Ecto neural progenitor cell (in vitro differentiated cells): Measurements from ENCODE around the gene NRP1.
"Not testable (repeated sequence)": the region's sequence is repeated elsewhere in the genome, so short reads cannot be mapped to it uniquely, and the experiment has no call there.

ENCODE experiments used
- DNase-seq: peaks from one replicate; pipeline ENCODE4 v3.0.0-alpha.2; 2018; ENCODE audit warnings: low spot score

The NRP1 gene

DNA sequence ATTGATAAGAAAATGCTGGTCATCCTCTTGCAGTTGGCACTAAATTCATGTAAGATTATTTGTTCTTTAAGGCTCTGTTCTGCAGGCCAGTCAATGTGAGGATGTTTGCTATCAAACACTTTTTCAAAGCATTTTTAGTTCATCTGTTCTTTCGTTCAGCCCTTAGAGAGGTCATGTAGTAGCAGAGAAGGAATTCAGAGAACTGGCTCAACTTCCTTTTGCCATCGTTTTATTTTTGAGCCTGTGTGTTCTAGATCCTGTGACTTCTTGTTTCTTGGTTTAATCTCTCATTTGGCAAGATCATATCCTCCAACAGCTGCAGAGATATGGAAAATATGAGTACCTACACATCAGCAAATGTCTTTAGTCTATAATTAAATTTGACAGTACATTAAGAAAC is 184.3 kb downstream of the NRP1 start:
- DNase-seq, result no peak

DNA sequence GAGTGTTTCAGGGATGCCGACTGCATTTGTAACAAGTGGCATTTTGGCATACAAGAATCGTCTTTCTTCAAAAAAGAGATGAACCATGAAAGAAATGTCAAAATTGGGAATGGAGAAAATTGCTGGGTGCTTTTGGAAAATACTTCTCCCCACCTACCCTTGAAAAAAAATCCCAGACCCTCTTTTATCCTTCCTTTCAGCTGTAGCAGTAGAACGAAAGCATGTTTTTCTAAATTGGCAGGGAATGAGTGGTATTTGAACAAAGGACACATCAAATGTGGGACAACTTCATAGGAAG is 187.5 kb downstream of the NRP1 start:
- no peak for DNase-seq

DNA sequence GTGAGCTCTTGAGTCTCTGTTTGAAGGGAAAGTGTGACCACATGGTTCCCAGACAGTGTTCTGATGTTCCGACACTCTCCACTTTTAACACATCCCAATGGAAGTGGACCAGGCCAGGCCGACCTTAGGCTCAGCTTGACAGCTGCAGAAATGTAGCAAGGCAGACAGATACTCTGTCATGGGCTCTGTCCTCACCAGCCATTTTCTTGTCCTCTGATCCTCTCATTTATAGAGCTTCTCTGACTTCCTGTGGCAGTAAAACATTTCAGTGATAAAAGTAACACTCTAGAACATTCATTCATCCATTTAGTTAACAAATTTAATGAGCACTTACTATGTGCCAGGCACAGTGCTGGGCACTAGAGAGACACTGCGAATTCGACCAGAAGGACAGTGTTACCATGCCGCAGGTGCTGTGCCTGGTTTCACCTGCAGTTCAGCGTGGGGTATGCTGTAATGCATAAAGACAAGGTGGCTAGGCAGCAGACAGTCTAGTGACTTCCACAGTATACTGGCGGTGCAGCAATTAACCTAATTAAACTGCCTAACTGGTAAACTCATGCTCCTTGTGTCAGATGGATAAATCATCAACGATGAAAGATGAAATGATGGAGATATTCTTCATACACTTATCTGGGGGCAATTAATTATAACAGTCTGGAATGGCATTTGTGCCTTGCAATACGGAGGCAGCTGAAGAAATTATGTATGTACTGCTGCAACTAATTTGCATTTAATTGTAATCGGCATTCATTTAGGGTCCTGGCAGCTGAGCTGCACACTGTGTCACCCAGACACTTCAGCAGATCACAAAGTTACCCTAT is 188.1 kb downstream of the NRP1 start:
- no peak for DNase-seq

DNA sequence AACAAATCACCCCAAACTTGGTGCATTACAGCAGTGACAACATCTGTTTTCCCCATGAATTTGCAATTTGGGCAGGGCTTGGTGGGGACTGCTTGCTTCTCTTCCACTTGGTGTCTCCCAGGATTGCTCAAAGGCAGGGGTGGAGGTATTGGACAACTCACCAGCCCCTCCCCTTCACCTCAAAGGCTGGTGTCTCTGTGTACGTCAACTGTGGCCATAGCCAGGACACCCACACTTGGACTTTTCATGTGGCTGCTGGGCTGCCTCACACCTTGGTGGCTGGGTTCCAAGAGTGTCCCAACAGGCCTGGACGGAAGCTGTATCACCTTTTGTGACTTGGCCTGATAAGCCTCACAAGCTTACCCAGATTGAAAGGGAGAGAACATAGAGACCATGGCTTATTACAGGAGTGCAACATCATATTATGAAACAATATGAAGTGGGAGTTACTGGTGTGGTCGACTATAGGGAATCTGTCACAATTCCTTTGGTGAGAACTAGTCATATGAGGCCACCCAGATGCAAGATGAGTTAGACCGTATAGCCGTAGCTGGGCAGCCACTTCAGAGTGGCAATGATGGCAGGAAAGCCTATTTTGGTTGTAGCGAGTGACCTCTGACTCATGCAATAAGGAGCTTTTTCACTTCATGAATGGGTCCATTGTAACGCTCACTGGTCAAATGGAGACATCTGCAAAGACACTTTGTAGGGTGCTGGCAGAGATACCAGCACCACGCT is 188.8 kb downstream of the NRP1 start:
- no peak for DNase-seq

DNA sequence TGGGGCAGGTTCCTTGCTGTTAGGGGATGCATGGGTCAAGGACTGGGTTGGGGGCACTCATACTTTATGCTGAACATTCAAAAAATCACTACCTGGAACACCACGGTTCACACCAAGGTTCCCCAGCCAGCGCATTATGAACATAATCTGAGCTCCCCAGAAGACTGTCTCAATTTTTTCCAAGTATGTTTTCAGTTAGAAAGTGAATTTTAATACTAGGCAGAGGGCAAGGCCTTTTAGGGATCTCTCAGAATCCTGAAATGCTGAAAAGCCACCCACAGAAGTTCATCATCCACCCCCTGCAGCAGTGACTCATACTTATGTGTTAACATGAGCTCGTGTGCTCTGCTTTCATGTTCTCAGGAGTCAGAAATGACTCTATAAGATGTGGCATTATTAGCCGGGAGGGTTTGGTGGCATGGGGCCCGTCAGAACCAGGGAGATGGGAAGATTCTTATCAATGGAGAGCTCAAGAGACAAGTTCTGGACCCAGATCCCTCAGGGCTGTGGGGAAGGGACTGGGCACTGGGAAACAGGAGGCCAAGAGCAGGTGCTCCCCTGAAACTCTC is 191.2 kb downstream of the NRP1 start:
- DNase-seq, result no peak

DNA sequence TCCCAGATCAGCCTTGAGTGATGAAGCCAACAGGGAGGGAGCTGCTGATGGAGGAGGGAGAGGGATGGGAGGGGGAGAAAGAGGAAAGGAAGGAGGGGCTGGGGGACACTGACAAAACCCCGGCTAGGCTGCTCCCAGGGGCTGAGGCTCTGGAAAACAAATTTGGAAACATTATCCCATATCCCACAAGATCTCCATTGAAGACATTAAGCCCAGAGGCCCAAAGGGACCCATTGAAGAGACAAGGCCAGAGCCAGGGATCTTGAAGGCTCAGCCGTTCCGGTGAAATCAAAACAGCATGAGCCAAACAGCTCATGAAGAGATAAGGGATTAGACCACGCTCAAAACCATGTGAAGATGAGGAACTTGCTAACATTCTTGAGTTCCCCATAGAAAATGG is 192.2 kb downstream of the NRP1 start:
- DNase-seq, result no peak

DNA sequence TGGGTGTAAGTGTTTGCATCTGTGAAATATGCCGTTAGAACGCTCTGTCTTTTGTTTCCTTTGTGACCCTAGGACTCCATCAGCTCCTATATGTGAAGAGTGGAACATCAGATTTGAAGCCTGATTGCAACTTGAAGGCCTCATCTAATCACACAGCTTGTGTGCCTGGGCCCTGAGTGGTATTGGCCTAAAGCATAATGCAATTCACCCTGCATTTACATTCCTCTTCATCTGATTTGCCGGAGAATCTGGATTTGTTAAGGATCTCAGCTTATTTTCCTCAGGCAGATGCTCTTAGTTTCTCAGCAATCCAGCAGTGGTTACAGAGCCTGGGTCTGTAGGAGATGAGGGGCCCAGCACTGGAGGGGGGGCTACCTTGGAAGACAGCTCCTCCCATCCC is 193.2 kb downstream of the NRP1 start:
- no peak for DNase-seq

DNA sequence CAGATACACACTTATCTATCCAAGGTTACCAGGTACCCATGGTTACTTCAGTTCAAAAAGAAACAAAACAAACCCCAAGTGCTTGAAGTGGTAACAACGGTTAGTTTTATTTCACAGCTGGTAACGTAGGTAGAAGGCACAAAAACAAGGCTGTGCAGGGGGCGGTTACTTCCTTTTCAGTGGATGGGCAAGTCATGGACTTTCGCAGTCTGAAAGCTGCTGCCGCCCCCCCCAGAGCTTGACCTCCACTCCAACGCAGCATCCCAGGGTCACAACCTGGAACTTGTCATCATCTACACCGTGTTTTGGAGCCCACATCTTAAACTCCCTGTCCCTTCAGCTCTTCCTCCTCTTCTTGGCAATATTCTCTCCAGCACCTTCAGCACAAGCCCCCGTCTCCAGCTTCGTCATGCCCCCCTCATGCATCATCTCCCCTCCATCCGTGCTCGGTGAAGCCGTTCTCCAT is 195.3 kb downstream of the NRP1 start:
- no peak for DNase-seq

DNA sequence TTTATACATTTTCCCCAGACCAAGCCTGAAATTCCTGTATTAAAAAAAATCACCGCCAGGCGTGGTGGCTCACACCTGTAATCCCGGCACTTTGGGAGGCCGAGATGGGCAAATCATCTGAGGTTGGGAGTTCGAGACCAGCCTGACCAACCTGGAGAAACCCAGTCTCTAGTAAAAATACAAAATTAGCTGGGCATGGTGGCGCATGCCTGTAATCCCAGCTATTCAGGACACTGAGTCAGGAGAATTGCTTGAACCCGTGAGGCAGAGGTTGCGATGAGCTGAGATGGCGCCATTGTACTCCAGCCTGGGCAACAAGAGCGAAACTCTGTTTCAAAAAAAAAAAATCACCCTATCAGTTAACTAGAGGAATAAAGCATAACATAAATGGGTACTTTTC is 195.8 kb downstream of the NRP1 start:
- not testable (repeated sequence) for DNase-seq

DNA sequence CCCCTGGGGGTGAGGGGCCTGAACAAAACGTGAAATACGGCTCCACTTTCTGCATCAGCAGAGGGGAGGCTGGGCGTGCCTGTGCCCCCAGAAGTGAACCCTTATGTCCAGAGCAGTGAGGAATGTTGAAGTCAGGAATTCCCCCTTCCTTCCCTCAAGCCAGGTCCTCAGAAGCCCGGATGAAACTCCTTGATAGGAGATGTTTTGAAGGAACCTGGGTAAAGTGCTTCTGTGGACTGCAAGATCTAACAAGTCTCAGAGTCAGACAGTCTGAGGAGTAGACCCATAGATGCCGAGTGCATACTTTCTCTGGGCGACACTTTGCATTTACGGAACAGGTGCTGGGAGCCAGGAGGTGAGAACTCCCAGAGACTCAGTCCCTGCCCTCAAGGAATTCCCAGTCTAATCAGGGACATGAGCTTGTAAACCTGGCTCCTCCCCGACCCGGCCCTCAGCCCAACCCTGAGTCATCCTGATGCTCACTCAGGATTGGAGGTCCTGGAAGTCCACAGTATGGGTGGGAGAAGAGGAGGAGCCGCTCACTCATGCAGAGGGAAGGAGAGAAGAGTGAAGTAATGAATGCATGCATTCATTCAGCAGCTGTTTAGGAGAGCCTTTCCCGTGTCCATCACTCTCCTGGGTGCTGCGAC is 197.0 kb downstream of the NRP1 start:
- DNase-seq, result no peak

DNA sequence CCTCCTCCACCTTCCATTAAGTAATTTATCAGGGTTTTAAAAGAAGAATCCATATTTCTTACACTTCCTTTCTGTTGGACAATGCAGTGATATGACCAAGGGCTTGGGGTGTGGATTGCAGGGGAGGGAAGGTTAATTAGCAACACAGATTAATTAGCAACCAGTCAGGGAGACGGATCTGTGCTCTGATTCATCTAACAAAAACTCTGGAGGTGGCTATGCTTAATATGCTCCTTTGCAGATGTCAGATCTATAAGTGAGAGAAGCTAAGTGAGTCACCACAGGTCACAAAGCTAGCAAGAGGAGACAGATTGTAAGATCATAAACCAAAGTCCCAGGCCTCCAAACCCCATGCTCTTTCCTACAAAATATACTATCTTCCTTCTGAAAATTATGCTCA is 197.7 kb downstream of the NRP1 start:
- DNase-seq, result no peak

DNA sequence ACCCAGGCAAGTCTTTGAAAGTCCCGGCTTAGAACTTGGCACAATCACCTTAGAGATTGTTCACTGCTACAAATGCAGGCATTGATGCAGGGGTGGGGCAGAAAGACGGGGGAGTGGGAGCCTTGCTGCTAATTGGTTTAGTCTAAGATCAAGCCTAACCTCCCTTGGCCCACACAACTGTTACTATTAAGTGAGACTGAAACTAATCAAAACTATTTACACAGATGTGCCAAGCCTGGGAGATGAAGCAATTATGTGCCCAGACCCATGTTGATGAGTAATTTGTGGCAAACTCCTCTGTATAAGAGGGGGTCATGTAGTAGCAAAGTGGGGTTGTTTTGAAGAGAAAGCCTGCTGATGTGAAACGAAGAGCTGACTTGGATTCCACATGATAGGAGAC is 198.2 kb downstream of the NRP1 start:
- no peak for DNase-seq

DNA sequence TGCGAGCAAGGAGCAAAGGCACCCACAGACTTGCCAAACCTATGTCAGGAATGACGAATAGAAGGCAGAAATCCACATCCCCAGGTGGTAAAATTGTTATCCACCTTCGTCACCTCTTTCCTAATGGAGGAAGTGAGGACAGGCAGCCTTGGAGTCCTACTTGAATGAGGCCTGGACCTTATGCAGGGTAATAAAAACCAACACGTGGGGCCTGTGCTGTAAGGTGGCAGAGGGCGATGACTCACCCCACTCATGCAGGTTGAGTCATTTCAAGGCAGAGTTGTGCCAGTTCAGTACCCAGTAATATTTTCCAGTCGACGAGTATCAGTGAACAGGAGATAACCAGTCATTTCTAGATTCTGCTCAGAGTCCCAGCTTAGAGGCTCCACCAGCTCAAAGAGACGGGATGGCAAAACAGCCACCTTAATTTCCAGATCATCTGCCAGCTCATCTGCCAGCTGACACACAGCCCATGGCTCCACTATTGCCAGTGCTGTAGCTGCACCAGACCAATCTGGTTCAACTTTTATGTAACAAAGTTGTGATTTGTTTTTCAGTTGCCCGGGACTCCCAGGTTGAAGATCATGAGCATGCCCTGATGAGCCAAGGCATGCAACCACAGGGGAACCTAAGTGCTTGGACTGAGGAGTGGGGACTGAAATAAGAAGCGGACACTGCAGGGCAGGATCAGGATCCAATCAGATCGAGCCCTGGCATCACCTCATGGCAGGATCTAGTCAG is 200.3 kb downstream of the NRP1 start:
- DNase-seq, result no peak

DNA sequence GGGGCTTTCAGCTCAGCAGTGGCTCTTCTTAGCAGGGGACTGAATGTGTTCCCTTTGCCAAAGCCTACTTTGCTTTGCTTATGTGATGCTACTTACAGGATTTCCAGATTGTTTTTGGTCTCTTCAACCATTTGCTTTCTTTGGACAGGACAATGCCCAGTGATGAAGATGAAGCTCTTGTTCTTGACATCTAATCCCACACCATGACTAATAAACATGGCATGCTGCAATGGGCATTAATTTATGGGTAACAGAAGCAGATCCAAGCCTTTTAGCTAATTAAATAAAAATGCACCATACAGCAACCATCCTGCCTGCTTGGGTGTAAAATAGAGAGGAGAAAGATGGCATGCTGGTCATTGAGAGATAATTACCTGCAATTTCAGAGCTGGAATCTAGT is 200.9 kb downstream of the NRP1 start:
- no peak for DNase-seq

DNA sequence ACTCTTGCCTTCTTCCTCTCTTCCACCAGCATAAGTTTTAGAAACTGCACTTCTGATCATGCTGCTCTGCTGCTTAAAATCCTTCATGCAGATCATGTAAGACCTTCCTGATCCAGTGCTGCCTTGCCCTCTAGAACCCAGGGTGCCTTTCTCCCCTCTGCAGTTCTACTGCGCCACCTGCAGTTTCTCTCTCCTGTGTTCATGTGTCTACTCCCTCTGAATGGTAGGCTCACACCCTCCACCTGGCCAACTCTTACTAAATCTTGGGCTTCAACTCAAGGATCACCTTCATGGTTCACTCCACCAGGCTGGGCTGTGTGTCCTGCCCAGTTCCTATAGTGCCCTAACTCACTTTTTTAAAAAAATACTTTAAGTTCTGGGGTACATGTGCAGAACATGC is 201.8 kb downstream of the NRP1 start:
- no peak for DNase-seq

DNA sequence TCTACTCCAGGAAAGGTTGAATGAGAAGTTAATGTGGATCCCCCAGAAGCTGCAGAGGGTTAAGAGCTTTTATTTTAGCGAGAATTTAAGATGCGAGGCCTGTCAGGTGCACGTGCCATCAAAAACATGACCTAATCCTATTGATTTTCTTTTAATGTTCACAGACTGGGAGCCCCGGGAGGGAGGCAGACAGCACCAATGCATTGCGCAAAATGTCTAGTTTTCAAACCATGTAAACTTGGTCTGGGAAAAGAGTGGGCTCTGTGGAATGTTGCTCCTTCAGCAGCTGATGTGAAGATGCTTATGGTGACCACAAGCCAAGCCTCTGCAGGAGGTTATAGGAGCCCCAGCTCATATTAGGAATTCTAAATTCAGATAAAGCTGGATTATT is 204.5 kb downstream of the NRP1 start:
- DNase-seq, result no peak

DNA sequence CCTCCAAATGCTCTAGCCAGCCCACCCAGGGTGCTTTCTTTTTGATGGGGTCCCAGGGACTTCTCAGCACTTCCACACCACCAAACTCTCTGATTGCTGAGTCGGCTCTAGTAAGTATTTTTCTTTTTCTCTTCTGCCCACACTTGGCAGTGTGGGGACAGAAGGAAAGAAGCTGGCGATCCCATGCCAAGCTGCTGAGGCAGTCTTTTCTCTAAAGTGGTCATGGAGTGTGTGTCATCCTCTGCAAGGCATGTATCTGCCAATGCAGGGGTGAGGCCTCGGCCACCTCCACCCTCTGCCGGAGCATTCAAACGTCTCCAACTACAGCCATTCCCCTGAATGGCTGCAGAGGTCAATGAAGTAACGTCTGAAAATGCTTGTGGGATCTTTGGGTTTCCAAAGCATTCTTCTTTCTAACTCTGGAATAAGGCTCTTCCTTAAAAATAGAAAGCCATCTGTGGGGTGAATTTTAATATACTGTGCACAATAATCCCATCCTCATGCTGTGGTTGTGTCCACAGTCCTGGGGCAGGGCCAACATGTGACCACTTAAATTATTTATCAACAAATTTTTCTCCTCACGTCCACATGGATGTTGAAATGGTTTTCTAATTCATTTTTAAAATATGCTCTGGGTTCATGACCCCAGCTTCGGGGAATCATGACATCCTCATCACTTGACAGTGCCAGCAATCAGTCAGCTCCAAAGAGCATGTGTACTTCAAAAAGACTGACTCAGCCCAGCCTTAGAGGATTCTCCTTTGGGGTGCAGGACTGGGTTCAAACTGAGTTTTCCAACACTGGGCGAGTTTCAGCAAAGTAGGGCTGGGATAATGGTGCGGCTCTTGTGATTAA is 205.1 kb downstream of the NRP1 start:
- DNase-seq, result no peak

DNA sequence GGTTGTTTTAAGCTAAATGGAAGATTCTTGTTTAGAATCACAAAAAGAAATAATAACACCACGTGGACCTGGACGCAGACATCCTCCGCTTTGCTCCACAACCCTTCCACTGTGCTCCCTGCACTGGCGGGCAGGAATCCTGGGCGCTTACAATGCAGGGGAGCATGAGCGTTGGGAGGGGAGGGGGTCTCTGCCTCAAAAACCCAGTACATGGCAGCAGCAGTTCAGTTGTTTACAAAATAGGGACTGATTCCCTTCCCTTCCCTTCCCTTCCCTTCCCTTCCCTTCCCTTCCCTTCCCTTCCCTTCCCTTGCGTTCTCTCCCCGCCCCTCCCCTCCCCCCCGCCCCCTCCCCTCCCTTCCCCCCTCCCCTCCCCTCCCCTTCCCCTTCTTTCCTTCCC is 206.8 kb downstream of the NRP1 start:
- DNase-seq, result no peak
